Stimulated activated effector memory CD8-positive, alpha-beta T cell treated with anti-CD3 and anti-CD28 coated beads, Interleukin-12 subunit alpha, Interleukin-12 subunit beta, amount 100 ng/mL, for 72 hours (primary cell): ENCODE measurements around the gene NNT.
"Not testable (repeated sequence)": the region's sequence is repeated elsewhere in the genome, so short reads cannot be mapped to it uniquely, and the experiment has no call there.

ENCODE experiments used
- ATAC-seq: fragments of 150-1000 bp; cut with Tn5 transposase; 2 replicates; pipeline ENCODE4 v1.10.0; 2021
- DNase-seq, 2 donors: peaks; one replicate each; pipeline ENCODE4 v3.0.0; 2021 to 2022; ENCODE audit warnings: low spot score in 2 of 2
- H3K27ac Mint-ChIP-seq: one replicate; pipeline ENCODE4 v1.8.0; 2022; ENCODE audit warnings: mild to moderate bottlenecking, mixed read lengths
- H3K36me3 Mint-ChIP-seq: one replicate; pipeline ENCODE4 v1.8.0; 2022; ENCODE audit warnings: mild to moderate bottlenecking, mixed read lengths
- H3K4me1 Mint-ChIP-seq: one replicate; pipeline ENCODE4 v1.8.0; 2022; ENCODE audit warnings: mixed read lengths
- H3K4me3 Mint-ChIP-seq: one replicate; pipeline ENCODE4 v1.8.0; 2022; ENCODE audit warnings: mild to moderate bottlenecking, mixed read lengths
- H3K9me3 Mint-ChIP-seq: one replicate; pipeline ENCODE4 v1.8.0; 2022; ENCODE audit warnings: mixed read lengths

Gene NNT

GRCh38 chr5:43572357-43572756 is 30.6 kb upstream of the NNT start:
- Mint-ChIP-seq H3K36me3 (no peaks in the 10 kb centered on the region), H3K27ac (no peak overlapping the region), H3K4me1 (no peaks in the 10 kb centered on the region), H3K4me3 (no peak overlapping the region), H3K9me3 (no peaks in the 10 kb centered on the region)
- DNase-seq (no peak), ATAC-seq (no peak)

GRCh38 chr5:43573058-43573457 is 29.9 kb upstream of the NNT start:
- Mint-ChIP-seq H3K27ac (no peak overlapping the region), H3K9me3 (no peaks in the 10 kb centered on the region), H3K4me3 (no peak overlapping the region), H3K36me3 (no peaks in the 10 kb centered on the region), H3K4me1 (no peaks in the 10 kb centered on the region)
- DNase-seq, result no peak
- ATAC-seq, result no peak

GRCh38 chr5:43580402-43581210 is 22.4 kb upstream of the NNT start:
- H3K36me3 Mint-ChIP-seq, DNase-seq, H3K4me3 Mint-ChIP-seq, ATAC-seq, H3K4me1 Mint-ChIP-seq, H3K9me3 Mint-ChIP-seq, H3K27ac Mint-ChIP-seq: not testable (repeated sequence)

DNA sequence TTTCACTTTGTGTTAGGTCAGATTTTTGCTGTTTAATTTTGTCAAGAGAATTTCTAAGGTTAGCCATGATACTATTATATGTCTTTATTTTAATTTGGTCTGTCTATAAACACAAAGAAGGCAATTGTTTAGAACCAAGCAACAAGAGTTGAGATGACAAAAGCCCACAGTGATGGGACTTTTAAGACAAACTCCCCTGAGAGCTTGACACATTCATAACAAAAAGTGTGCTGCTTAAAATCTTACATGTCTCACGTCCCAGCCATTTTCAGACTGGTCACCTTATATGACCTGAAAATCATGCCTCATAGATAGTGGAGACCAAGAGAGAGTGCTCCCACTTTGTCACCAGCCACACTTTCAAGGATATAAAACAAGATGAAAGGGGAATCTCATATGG is 21.6 kb upstream of the NNT start:
- Mint-ChIP-seq H3K36me3 (no peaks in the 10 kb centered on the region), H3K4me1 (no peaks in the 10 kb centered on the region), H3K4me3 (no peak overlapping the region), H3K27ac (no peak overlapping the region), H3K9me3 (no peaks in the 10 kb centered on the region)
- DNase-seq (no peak), ATAC-seq (no peak)

DNA sequence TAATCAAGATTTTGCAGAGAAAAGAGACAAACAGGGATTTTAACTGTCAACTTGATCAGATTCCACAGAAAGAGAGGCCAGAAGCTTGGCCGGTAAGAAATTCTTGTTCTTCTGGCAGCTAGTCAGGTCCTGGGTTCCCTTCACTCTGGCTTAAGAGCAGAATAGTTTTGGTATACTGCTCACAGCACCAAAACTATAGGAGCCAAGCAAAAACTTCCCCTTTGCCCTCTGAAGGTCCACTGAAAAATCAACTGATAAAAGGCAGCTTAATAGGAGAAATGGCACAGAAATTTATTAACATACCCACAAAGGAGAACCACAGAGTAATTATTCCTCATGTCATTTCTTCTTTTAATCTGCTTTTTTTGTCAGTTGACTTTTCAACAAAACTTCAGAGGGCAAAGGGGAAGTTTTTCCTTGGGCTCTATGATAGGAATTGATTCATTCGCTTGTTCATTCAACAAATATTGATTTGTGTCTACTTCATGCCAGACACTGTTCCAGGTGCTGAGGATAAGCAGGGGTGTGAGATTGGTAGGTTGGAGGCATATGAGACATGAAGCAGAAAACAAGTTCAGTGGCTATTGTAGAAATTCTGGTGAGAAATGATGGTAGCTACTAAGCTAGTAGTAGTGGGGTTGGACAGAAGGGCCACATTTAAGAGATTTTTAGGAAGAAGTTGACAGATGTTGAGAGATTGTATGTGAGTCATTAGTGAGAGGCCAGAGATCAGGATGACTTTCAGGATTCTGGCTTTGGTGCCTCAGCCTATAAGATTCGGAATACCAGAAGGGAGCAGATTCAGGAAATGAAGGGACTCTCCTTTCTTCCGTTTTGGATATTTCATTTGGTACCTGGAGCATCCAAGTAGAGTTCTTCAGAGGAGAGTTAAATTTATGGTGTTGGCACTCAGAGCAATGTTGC is 20.6 kb upstream of the NNT start:
- no peak overlapping the region for H3K27ac Mint-ChIP-seq
- H3K36me3 Mint-ChIP-seq, result no peaks in the 10 kb centered on the region
- no peak overlapping the region for H3K4me3 Mint-ChIP-seq
- DNase-seq, result no peak
- H3K4me1 Mint-ChIP-seq, result no peaks in the 10 kb centered on the region
- no peak for ATAC-seq
- H3K9me3 Mint-ChIP-seq, result no peaks in the 10 kb centered on the region

- no peak for ATAC-seq
- H3K27ac Mint-ChIP-seq, result no peak overlapping the region
- no peak for DNase-seq
- H3K4me1 Mint-ChIP-seq, result no peaks in the 10 kb centered on the region
- no peaks in the 10 kb centered on the region for H3K36me3 Mint-ChIP-seq
- H3K4me3 Mint-ChIP-seq, result no peak overlapping the region
- H3K9me3 Mint-ChIP-seq, result no peaks in the 10 kb centered on the region
These were observed 19.3 kb upstream of the NNT start for GRCh38 chr5:43583724-43584123.

- ATAC-seq (no peak), DNase-seq (no peak)
- Mint-ChIP-seq H3K27ac (no peak overlapping the region), H3K36me3 (no peaks in the 10 kb centered on the region), H3K4me1 (no peaks in the 10 kb centered on the region), H3K9me3 (no peaks in the 10 kb centered on the region), H3K4me3 (no peak overlapping the region)
These were observed 18.7 kb upstream of the NNT start for GRCh38 chr5:43584166-43584699.

GRCh38 chr5:43588842-43589241 is 14.1 kb upstream of the NNT start:
- DNase-seq (no peak), ATAC-seq (no peak)
- H3K4me3 Mint-ChIP-seq, result no peak overlapping the region
- H3K27ac Mint-ChIP-seq, result no peak overlapping the region
- H3K9me3 Mint-ChIP-seq, result no peaks in the 10 kb centered on the region
- H3K4me1 Mint-ChIP-seq, result no peaks in the 10 kb centered on the region
- no peaks in the 10 kb centered on the region for H3K36me3 Mint-ChIP-seq

- no peak overlapping the region for H3K27ac Mint-ChIP-seq
- ATAC-seq (no peak), DNase-seq (no peak)
These were observed 13.7 kb upstream of the NNT start for GRCh38 chr5:43589310-43589709.

GRCh38 chr5:43590700-43591099 is 12.3 kb upstream of the NNT start:
- Mint-ChIP-seq H3K4me1 (no peaks in the 10 kb centered on the region), H3K4me3 (no peak overlapping the region), H3K36me3 (no peaks in the 10 kb centered on the region), H3K27ac (no peak overlapping the region), H3K9me3 (no peaks in the 10 kb centered on the region)
- no peak for ATAC-seq
- no peak for DNase-seq

More at GRCh38 chr5:43589310-43589709, 13.7 kb upstream of the NNT start:
- no peak overlapping the region for H3K4me3 Mint-ChIP-seq
- H3K36me3 Mint-ChIP-seq, result no peaks in the 10 kb centered on the region
- H3K9me3 Mint-ChIP-seq, result no peaks in the 10 kb centered on the region
- no peaks in the 10 kb centered on the region for H3K4me1 Mint-ChIP-seq

DNA sequence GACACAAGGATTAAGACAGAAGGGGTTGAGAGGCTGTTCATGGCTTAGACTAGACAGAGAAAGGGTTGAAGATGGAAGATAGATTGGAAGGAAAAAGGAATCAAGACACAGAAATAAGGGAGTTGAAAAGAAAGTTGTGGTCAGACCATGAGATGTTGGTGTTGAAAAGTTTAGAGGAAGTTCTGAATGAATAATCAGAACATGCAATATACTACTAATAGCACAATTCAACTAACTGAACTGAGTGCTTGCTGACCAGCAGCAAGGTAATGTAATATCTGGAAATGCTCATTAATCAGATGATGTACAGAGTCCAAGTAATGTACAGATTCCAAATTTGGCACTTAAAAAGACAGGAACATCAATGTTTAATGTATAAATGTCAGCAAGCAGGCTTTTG is 10.6 kb upstream of the NNT start:
- Mint-ChIP-seq H3K4me1 (no peaks in the 10 kb centered on the region), H3K36me3 (no peaks in the 10 kb centered on the region)

GRCh38 chr5:43598927-43599326 is 4.1 kb upstream of the NNT start:
- Mint-ChIP-seq H3K4me1 (peaks cover 22% of the 10 kb centered on the region), H3K36me3 (peaks cover 12% of the 10 kb centered on the region)
- H3K27ac Mint-ChIP-seq, DNase-seq, H3K9me3 Mint-ChIP-seq, H3K4me3 Mint-ChIP-seq, ATAC-seq: not testable (repeated sequence)

More for the DNA sequence above, 10.6 kb upstream of the NNT start:
- no peak for DNase-seq
- Mint-ChIP-seq H3K4me3 (no peak overlapping the region), H3K27ac (no peak overlapping the region), H3K9me3 (no peaks in the 10 kb centered on the region)
- ATAC-seq, result no peak

- ATAC-seq, result no peak
- Mint-ChIP-seq H3K27ac (peak overlapping the region; percentile 98), H3K36me3 (peaks cover 14% of the 10 kb centered on the region), H3K9me3 (no peaks in the 10 kb centered on the region), H3K4me1 (peaks cover 27% of the 10 kb centered on the region), H3K4me3 (peak overlapping the region; percentile 88)
- DNase-seq, result no peak
These were observed 1.3 kb upstream of the NNT start for GRCh38 chr5:43601454-43602260.

DNA sequence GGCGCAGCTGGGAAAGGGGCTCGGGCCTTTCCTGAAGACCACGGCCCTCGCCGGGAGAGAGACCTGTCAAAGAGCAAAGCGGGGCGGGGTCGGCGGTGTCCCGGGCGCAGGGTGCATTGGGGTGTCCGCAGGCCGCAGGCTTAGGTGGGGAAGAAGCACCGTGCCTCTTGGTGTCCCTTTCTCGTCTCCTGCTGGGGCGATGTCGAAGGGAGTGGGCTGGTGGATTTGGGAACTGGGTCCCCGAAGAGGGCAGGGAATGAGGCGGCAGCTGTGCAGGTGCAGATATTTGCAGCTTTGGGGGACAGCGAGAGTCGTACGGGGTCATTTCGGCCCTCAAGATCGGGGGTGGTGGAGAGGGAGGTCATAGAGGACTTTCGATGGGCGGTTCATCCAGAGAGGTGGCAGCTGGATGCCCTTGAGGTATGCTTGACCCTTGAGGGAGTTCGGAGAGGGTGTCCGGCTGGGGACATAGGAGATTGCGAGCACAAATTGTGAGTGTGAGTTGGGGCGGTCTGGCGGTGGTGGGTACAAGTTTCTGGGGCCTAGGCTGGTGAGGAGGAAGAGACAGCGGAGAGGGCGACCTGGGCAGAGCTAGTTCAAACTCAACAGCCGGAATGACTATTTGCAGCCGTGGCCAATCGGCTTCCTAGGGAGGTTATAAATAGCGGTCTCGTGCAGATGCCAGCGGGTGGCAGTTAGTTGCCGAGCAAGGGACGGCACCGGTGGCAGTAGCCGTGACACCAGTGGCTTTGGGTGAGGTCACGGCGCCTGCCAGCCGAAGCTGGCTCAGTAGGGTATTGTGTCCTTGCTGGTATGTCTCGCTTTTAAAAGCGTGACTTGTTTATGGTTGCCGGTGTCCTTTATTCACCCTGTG is 601 bp downstream of the NNT start:
- peak overlapping the region; percentile 98 for H3K27ac Mint-ChIP-seq
- peak overlapping the region; percentile 88 for H3K4me3 Mint-ChIP-seq
- H3K4me1 Mint-ChIP-seq, result peaks cover 32% of the 10 kb centered on the region
- DNase-seq (peak; percentile 48 to 82), ATAC-seq (peak; percentile 88)
- H3K36me3 Mint-ChIP-seq, result peaks cover 14% of the 10 kb centered on the region
- no peaks in the 10 kb centered on the region for H3K9me3 Mint-ChIP-seq
